Measurements from ENCODE around the gene TFAP2A.
A peak's percentile ranks its signal among the peaks of the same experiment; 100 is the strongest.

The TFAP2A gene

DNA sequence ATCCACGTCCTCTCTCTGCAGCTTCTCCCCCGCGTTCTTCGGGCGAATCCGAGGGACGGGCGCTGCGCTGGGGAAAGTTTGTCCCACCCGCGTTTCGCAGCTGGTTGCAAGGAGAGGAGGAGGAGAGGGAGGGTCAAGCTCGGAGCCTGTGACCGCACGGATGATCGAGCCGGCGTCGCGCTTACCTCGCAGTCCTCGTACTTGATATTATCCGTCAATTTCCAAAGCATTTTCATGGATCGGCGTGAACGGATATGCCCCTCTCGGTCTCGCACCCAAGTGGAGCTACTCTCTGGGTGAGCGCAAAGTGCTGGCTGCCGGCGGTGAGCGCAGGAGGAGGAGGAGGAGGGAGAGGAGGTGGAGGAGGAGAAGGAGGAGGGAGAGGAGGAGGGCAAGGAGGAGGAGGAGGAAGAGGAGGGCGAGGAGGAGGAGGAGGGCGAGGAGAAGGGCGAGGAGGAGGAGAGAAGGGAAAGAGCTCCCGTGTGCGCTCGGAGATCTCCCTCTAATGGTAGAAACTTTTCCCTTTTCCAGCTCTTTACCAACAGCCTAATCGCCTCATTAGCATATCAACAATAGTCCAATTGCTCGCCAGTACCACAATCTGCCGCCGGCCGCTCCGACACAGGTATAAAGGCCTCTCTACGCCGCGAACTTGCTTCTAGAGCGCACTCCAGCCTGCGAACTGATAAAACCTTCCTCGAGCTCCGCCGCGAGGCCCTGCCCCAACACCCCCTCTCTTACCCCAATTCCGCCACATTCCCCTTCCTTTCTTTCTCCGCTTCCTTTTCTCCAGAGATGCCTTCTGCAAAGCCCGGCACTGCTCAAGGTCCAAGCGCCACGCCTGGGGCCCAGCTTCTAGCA lies at the start of gene TFAP2A:
Gene TFAP2A (minus strand): TSS at position 319 of the 861 bp plus-strand sequence. CDS start 83 bp downstream, at position 236.
- peak; percentile 42 for DNase-seq

DNA sequence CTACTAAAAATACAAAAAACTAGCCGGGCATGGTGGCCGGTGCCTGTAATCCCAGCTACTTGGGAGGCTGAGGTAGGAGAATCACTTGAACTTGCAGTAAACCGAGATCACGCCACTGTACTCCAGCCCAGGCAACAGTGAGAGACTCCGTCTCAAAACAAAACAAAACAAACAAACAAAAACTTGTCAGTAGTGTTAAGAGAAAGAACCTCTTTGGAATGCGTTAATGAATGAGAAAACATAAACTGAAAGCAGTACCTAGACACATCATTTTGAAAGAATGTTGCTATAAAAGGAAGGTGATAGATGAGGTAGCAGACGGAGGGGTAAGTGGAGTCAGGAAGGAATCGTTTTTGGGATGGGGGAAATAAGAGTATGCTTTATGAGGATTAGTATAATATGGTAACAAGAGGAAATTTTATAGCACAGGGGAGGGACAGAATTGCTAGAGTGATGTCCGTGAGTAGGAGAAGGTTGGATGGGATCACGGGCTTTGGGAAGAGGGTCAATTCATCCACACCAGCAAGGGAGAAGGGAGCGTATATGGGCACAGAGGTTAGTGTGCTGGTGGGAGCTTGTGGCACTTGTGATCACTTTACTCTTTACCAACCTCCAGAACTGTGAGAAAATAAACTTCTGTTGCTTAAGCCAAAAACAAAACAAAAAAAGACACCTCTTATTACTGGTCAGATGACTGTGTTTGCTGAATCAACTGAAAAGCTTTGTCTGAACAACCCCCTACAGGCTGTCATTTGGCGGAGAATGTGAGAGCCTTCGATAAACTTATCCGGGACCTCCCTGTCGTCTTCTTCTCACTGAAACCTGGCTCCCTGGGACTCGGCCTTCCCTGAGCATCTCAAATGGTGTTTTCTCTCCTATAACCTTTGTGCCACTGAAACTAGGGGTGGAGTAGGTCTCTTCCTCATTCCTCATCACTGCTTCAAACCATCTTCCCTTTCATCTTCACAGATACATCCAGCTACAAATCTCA lies 48.9 kb upstream of the TFAP2A start:
- DNase-seq, result no peak

DNA sequence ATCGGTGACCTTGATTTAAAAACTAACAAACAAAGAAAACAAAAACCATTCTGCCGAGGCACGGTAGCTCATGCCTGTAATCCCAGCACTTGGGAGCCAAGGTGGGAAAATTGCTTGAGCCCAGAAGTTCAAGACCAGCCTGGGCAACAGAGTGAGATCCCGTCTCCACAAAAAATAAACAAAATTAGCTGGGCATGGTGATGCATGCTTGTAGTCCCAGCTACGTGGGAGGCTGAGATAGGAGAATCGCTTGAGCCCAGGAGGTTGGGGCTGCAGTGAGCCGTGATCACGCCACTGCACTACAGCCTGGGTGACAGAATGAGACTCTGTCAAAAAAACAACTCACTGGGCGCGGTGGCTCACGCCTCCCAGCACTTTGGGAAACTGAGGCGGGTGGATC lies 48.2 kb upstream of the TFAP2A start:
- DNase-seq, result no peak

DNA sequence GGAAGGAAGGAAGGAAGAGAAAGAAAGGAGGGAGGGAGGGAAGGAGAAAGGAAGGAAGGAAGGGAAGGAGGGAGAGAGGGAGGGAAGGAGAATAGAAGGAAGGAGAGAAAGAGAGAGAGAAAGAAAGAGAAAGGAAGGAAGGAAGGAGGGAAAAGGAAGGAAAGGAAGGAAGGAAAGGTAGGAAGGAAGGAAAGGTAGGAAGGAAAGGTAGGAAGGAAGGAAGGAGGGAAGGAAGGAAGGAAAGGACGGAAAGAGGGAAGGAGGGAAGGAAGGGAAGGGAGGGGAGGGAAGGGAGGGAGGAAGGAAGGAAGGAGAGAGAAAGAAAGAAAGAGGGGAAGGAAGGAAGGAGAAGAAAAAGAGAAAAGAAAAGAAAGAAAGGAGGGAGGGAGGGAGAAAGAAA lies 47.0 kb upstream of the TFAP2A start:
- DNase-seq, result no peak

DNA sequence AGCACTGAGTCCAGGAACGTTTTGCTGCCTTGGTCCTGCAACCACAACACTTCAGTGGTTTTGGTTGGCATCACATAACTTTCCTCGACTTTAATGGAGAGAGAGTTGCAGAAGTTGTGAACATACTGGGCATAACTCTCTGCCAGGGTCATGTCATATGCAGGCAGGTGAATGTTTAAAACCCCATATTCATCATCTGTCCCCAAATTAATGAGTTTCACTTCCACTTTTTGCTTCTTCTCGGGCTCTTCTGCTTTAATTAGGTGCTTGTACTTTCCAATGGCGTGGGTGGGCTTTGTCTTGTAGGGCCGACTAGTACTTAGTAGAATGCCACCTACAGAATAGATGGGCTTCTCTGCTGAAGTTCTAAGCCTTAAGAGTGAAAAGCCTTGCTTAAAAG lies 45.2 kb upstream of the TFAP2A start:
- DNase-seq, result no peak

DNA sequence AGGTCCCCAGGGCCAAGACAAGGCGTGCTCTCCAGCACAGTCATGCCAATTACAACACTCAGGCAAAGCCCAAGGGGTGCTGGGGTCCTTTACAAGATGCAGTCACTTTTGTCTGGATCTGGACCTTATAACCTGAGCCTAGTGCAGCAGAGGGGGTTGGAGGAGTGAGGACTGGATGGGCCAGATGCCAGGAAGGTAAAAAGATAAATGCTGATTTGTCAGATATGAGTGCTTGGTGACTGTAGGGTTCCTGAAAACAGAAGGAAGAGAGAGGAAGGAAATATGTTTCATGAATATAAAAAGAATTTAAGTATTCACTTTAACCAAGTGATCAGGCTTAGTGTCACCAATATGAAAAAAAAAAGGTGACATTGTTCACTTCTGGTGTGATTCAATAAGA lies 43.4 kb upstream of the TFAP2A start:
- DNase-seq, result no peak

DNA sequence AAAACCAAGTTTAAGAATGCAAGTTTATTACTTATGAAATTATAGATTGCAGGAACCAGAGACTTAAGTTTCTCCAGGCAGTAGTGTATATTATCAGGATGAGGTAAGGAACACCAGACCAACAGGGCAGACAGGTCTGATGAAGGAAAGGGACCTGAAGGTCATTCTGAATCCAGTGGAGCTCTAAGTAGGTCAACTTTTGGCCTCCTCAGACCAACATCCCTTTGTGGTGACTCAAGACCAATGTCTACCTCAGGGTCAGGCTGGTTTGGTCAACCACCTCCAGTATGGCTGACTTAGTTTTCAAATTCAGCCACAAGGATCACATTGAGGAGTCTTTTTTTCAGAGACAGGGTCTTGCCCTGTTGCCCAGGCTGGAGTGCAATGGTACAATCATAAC lies 38.7 kb upstream of the TFAP2A start:
- no peak for DNase-seq

DNA sequence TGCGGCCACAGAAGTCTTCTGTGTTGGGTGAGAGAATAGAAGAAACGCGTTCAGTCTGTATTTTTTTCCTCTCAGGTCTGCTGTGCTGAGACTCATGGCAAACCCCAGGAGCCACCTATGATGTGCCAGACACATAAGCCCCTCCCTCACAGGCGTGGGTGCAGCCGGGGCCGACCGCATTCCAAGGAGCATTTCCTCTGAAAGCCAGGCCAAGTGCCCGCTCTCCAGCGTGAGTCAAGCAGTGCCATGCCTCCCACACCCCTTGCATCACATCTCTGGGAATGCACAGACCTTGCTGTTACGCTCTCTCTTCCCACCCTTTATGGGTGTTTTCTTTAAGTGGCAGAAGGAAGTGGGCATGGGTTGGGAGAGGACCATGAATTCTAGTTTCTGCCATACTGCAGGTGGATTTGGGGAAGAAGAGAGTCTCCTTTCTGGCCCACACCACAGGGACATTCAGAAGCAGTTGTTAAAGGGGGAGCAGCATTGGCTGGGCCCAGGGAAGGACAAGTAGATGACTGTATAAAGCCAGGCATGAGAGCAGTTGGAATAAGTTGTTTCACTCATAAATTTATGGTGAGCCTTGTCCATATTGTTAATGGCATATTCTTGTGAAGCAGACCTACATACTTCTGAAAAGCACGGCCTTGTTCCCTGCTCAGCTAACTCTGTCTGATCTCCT lies 37.1 kb upstream of the TFAP2A start:
- DNase-seq, result peak; percentile 80

DNA sequence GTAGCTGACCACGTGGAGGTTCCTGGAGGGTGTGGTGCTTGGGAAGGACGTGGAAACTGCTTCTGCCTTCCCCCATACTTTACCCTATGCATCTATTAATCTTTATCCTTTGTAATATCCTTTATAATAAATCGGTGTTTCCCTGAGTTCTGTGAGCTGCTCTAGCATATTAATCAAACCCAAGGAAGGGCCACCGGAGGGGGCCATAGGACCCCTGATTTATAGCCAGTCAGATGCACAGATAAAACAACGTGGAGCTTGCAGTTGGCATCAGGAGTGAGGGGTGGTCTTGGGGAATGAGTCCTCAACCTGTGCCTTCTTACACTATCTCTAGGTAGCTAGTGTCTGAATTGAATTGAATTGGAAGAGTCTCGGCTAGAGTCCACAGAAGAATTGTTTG lies 36.5 kb upstream of the TFAP2A start:
- DNase-seq, result no peak

DNA sequence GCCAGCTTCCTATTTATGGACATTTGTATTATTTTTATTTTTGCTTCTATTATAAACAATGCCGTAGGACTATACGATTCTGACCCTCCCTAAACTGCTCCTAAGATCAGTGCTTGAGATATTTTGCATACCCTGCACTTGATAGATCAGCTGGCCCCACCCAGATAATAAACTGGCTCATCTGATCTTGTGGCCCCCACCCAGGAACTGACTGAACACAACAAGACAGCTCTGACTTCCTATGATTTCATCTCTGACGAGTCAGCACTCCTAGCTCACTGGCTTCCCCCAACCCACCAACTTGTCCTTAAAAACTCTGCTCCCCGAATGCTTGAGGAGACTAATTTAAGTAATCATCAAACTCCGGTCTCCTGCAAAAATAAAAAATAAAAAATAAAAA lies 34.9 kb upstream of the TFAP2A start:
- peak; percentile 22 for DNase-seq

DNA sequence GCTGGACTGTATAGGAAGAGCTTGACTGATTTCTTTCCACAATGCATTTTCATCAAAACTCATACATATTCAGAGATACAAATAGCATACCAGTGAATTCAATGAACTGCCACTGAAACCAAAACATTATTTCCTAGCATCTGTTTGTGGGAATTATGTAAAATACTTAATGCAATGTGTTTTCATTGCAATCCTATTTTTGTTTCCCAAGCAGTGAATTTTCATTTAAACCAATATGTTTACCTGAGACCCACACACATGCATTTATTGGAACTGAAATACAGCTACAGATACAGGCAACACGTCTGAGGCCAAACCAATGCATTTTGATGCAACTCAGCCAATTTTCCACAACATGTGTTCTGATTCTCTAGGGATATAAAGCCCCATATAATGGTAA lies 33.2 kb upstream of the TFAP2A start:
- no peak for DNase-seq

DNA sequence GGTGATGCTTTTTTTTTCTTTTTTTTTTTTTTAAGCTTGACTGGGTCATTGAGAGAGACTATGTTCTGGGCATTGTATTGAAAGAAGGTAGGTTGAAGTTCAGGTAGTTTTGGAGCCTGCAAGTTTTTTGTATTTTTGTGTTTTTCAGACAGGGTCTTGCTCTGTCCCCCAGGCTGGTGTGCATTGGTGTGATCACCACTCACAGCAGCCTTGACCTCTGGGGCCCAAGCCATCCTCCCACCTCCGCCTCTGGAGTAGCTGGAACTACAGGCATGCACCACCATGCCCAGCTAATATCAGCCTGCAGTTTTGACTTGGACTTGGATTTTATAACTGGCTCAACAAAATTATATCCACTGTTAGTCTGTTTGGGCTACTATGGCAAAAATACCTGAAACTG lies 31.7 kb upstream of the TFAP2A start:
- no peak for DNase-seq

DNA sequence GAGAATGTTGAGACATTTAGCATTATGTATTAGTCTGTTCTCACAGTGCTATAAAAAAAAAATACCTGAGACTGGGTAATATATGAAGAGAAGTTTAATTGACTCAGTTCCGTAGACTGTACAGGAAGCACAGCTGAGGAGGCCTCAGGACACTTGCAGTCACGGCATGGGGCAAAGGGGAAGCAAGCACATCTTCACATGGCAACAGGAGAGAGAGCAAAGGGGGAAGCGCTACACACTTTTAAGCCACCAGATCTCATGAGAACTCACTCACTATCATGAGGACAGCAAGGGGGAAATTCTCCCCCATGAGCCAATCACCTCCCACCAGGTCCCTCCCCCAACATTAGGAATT lies 26.8 kb upstream of the TFAP2A start:
- no peak for DNase-seq

DNA sequence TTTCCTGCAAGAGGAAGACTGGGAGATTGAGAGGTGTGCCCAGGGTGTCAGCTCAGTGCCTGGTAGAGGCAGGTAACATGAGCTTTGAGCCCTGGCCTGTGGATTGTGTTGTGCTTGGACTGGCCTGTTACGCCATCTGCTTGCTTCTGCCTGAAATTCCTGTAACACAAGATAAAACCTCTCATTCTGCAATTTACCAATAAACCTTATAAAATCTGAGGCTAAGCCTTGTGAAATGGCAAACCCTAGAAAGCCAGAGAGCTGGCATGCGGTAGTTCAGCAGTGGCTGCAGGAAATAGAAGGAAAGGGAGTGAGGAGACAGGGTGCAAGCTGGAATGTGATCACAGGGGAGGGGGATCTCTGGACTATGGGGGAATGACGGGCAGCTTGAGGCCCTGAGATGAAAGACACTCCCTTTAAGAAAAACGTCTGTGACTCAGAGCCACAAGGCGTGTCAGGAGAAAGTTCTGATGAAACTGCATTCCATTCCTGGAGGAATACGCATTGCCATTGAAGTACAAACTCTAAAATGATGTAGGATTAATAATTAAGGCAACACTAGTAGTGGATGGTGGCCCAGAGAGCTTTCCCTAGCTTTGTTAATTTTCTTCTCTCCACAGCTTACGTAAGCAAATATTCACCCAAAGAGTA lies 26.3 kb upstream of the TFAP2A start:
- peak; percentile 96 for DNase-seq

DNA sequence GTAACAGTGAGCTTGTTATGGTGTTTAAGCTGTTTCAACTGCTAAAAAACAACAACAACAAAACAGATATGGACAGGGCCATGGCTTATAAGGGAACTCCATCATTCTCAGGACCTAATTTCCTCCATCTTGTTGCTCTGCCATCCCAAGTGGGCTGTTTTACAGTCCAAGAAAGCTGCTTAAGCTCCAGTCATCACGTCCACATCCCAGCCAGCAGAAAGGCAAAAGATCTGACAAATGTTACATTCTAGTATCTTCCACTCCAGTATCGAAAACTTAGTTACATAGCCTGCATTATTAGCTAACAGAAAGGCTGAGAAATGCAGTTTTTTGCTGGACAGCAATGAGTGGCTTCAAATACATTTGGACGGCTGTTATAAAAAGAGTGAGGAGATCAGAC lies 23.0 kb upstream of the TFAP2A start:
- DNase-seq, result no peak

DNA sequence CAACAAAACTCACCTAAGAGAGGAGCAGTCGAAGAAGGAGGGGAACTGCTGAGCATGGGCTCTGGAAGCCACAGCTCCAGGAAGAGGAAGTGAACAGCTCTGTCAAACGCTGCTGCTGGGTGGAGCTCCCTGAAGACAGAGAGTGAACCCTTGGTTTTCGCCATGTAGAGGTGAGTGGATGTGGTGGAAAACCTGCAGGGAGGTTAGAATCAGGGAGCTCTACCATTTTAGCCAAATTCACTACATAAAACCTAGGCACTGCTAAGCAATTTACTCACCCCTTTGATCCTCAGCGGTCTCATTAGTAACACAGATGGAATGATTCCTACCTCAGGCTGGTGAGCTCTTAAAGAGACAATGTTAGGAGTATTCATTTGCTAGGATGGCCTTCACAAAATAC lies 19.4 kb upstream of the TFAP2A start:
- DNase-seq, result peak; percentile 31

DNA sequence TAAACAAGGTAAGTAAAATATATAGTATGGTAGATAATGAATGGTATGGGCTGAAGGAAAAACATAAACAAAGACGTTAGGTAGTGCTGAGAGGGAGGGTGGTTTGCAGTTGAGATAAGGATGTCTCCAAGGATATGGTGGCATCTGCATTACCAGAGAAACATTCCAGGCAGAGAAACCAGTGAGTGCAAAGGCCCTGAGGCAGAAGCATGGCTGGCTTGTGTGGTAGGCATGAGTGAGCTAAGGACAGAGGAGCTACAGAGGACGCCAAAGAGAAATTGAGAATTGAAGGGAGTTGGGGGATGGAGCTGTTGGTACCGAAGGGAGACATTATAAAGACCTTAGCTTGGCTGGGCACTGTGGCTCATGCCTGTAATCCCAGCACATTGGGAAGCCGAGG lies 18.4 kb upstream of the TFAP2A start:
- no peak for DNase-seq

DNA sequence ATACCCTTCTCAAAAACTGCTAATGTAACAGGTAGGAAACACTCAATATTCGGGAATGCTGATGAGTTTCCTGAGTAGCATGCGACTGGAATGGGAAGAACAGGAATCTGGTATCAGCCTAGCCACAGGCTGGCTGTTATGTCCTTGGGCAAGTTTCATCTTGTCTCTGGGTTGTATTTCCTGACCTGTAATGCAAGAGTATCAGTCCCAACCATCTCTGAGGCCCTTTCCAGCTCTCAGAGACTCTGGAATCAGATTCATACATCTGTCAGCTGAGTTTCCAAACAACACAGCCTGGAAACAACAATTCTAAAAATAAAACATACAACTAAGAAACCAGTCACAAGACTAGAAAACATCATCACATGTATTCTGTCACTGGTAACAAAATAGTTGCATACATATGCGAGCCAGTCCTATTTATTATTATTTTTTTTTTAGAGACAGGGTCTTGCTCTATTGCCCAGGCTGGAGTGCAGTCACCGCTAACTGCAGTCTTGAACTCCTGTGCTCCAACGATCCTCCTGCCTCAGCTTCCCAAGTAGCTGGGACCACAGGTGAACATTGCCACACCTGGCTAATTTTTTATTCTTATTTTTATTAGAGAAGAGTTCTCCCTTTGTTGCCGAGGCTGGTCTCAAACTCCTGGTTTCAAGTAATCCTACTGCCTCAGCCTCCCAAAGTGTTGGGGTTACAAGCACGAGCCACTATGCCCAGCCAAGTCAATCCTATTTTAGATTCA lies 16.7 kb upstream of the TFAP2A start:
- DNase-seq, result no peak

DNA sequence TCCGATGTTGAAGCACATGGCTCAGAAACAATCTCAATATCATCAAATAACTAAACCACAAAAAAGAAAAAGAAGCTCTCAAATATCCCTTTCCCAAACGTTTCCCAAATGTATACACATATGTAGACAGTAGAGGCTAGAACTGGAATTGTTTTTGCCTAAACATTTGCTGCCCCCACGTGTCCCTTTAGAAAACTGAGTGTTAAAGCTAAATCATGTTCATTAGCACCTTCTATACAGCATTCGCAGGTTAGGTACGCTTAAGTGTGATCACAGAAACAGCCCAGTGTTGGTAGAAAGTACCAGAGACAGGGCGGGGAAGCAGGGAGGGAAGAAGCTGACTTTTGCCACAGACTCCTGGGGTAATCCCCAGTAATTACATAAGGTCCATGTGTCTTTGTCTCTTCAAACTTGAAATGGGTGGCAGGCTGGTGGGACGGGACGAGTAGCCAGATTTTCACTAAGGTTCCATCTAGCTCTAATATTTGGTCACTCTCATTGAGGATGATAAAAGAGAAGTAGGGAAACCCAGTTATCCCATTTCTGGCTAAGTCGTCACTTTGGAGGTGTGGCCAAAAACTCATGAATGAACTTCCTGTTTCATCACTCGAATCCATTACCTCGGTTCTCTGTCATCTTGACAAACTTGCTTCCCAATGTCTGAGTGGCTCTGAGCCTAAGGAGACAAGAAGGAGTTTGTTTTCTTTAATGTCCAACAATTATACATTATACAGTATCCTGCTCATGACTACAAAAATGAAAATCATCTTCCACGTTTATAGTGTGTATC lies 15.0 kb upstream of the TFAP2A start:
- peak; percentile 56 for DNase-seq

DNA sequence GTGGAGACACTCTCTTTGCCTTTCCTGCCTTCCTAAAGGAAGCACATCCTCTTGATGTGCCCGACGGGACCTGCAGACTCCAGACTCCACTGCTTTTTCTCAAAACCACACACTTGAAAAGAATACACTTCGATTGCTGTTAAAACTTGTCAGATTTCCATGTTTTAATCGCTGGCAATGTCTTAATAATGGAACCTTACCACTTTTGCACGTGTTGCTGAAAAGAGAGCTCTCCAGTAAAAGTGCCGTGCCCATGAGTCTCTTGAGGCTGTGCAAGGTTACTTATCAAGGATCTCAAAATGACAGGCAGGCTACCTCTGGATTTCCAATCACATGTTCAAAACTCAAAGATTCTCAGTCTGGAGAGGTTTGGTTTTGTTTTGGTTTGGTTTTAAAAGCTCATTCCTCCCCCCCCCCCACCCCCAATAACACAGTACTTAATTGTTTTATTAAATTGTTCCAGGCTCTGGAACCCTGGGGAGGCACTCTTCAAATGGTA lies 12.0 kb upstream of the TFAP2A start:
- DNase-seq, result no peak

Data from HCEC 1CT (cell line).